ENCODE results near the gene RABGAP1L.

Gene RABGAP1L

GRCh38 chr1:174974711-174975119, 815.4 kb downstream of the RABGAP1L start:
- FAIRE-seq, result no peak
- TF ChIP-seq TAF1 (IDR thresholded peaks at IDR 0.05; ENCODE audit: borderline replicate concordance, low read depth, low read length), result no peak
- no peak for TF ChIP-seq POLR2AphosphoS5 (IDR thresholded peaks at IDR 0.05; ENCODE audit: low read depth, low read length)
- TF ChIP-seq POLR2A (IDR thresholded peaks at IDR 0.05; ENCODE audit: low read depth, low read length), result no peak
- no peak for DNase-seq (ENCODE audit: insufficient read length)

GRCh38 chr1:174975764-174976163, 816.4 kb downstream of the RABGAP1L start:
- FAIRE-seq, result no peak
- TF ChIP-seq POLR2AphosphoS5 (IDR thresholded peaks at IDR 0.05; ENCODE audit: low read depth, low read length) (no peak), TAF1 (IDR thresholded peaks at IDR 0.05; ENCODE audit: borderline replicate concordance, low read depth, low read length) (no peak), POLR2A (IDR thresholded peaks at IDR 0.05; ENCODE audit: low read depth, low read length) (no peak)

GRCh38 chr1:174976436-174977108, 817.3 kb downstream of the RABGAP1L start:
- no peak for DNase-seq (ENCODE audit: insufficient read length)
- no peak for FAIRE-seq
- no peak for TF ChIP-seq POLR2A (IDR thresholded peaks at IDR 0.05; ENCODE audit: low read depth, low read length)
- TF ChIP-seq TAF1 (IDR thresholded peaks at IDR 0.05; ENCODE audit: borderline replicate concordance, low read depth, low read length), result no peak
- TF ChIP-seq POLR2AphosphoS5 (IDR thresholded peaks at IDR 0.05; ENCODE audit: low read depth, low read length), result no peak

More at GRCh38 chr1:174975764-174976163, 816.4 kb downstream of the RABGAP1L start:
- no peak for DNase-seq (ENCODE audit: insufficient read length)

- TF ChIP-seq POLR2A (IDR thresholded peaks at IDR 0.05; ENCODE audit: low read depth, low read length) (no peak), TAF1 (IDR thresholded peaks at IDR 0.05; ENCODE audit: borderline replicate concordance, low read depth, low read length) (no peak), POLR2AphosphoS5 (IDR thresholded peaks at IDR 0.05; ENCODE audit: low read depth, low read length) (no peak)
- no peak for FAIRE-seq
- DNase-seq (ENCODE audit: insufficient read length), result no peak
These were observed 823.8 kb downstream of the RABGAP1L start for GRCh38 chr1:174982971-174983689.

GRCh38 chr1:174984952-174985351, 825.6 kb downstream of the RABGAP1L start:
- DNase-seq (ENCODE audit: insufficient read length) (no peak), FAIRE-seq (no peak)

GRCh38 chr1:174988539-174988938, 829.2 kb downstream of the RABGAP1L start:
- FAIRE-seq, result no peak
- no peak for DNase-seq (ENCODE audit: insufficient read length)
- TF ChIP-seq POLR2A (IDR thresholded peaks at IDR 0.05; ENCODE audit: low read depth, low read length) (no peak), TAF1 (IDR thresholded peaks at IDR 0.05; ENCODE audit: borderline replicate concordance, low read depth, low read length) (no peak), POLR2AphosphoS5 (IDR thresholded peaks at IDR 0.05; ENCODE audit: low read depth, low read length) (no peak)

More at GRCh38 chr1:174984952-174985351, 825.6 kb downstream of the RABGAP1L start:
- TF ChIP-seq TAF1 (IDR thresholded peaks at IDR 0.05; ENCODE audit: borderline replicate concordance, low read depth, low read length) (no peak), POLR2AphosphoS5 (IDR thresholded peaks at IDR 0.05; ENCODE audit: low read depth, low read length) (no peak), POLR2A (IDR thresholded peaks at IDR 0.05; ENCODE audit: low read depth, low read length) (no peak)

- no peak for FAIRE-seq
- DNase-seq (ENCODE audit: insufficient read length), result no peak
- TF ChIP-seq POLR2A (IDR thresholded peaks at IDR 0.05; ENCODE audit: low read depth, low read length) (no peak), TAF1 (IDR thresholded peaks at IDR 0.05; ENCODE audit: borderline replicate concordance, low read depth, low read length) (no peak), POLR2AphosphoS5 (IDR thresholded peaks at IDR 0.05; ENCODE audit: low read depth, low read length) (no peak)
These were observed 829.7 kb downstream of the RABGAP1L start for GRCh38 chr1:174988986-174989385.

GRCh38 chr1:174989536-174990220, 830.4 kb downstream of the RABGAP1L start:
- no peak for TF ChIP-seq TAF1 (IDR thresholded peaks at IDR 0.05; ENCODE audit: borderline replicate concordance, low read depth, low read length)
- TF ChIP-seq POLR2AphosphoS5 (IDR thresholded peaks at IDR 0.05; ENCODE audit: low read depth, low read length), result no peak
- no peak for TF ChIP-seq POLR2A (IDR thresholded peaks at IDR 0.05; ENCODE audit: low read depth, low read length)
- no peak for DNase-seq (ENCODE audit: insufficient read length)
- no peak for FAIRE-seq

- DNase-seq (ENCODE audit: insufficient read length) (no peak), FAIRE-seq (peak; percentile 14)
- TF ChIP-seq POLR2AphosphoS5 (IDR thresholded peaks at IDR 0.05; ENCODE audit: low read depth, low read length) (no peak), POLR2A (IDR thresholded peaks at IDR 0.05; ENCODE audit: low read depth, low read length) (no peak), TAF1 (IDR thresholded peaks at IDR 0.05; ENCODE audit: borderline replicate concordance, low read depth, low read length) (no peak)
These were observed 831.2 kb downstream of the RABGAP1L start for GRCh38 chr1:174990382-174990999.

GRCh38 chr1:174991473-174991872, 832.2 kb downstream of the RABGAP1L start:
- DNase-seq (ENCODE audit: insufficient read length) (no peak), FAIRE-seq (no peak)
- TF ChIP-seq POLR2A (IDR thresholded peaks at IDR 0.05; ENCODE audit: low read depth, low read length), result no peak
- TF ChIP-seq TAF1 (IDR thresholded peaks at IDR 0.05; ENCODE audit: borderline replicate concordance, low read depth, low read length), result no peak
- TF ChIP-seq POLR2AphosphoS5 (IDR thresholded peaks at IDR 0.05; ENCODE audit: low read depth, low read length), result no peak

- no peak for DNase-seq (ENCODE audit: insufficient read length)
- TF ChIP-seq POLR2AphosphoS5 (IDR thresholded peaks at IDR 0.05; ENCODE audit: low read depth, low read length) (no peak), TAF1 (IDR thresholded peaks at IDR 0.05; ENCODE audit: borderline replicate concordance, low read depth, low read length) (no peak), POLR2A (IDR thresholded peaks at IDR 0.05; ENCODE audit: low read depth, low read length) (no peak)
- no peak for FAIRE-seq
These were observed 835.8 kb downstream of the RABGAP1L start for GRCh38 chr1:174995121-174995520.

All from GM12892 (cell line).